ENCODE results near the gene IL25.

- TF ChIP-seq EZH2 (IDR thresholded peaks at IDR 0.05) = no peak
- no peak for TF ChIP-seq POLR2AphosphoS5 (IDR thresholded peaks at IDR 0.05; ENCODE audit: borderline replicate concordance, low read depth, low read length)
Observed at GRCh38 chr14:23401291-23401690, 28.7 kb downstream of the IL25 start.

All from SK-N-MC (cell line).